IPS-NIHi11 (cell line): Measurements from ENCODE around the gene IGHMBP2.

Experiments used
- DNase-seq: peaks from one replicate; pipeline ENCODE4 v3.0.0; 2012; ENCODE audit warnings: mixed read lengths, low spot score

The IGHMBP2 gene

DNA sequence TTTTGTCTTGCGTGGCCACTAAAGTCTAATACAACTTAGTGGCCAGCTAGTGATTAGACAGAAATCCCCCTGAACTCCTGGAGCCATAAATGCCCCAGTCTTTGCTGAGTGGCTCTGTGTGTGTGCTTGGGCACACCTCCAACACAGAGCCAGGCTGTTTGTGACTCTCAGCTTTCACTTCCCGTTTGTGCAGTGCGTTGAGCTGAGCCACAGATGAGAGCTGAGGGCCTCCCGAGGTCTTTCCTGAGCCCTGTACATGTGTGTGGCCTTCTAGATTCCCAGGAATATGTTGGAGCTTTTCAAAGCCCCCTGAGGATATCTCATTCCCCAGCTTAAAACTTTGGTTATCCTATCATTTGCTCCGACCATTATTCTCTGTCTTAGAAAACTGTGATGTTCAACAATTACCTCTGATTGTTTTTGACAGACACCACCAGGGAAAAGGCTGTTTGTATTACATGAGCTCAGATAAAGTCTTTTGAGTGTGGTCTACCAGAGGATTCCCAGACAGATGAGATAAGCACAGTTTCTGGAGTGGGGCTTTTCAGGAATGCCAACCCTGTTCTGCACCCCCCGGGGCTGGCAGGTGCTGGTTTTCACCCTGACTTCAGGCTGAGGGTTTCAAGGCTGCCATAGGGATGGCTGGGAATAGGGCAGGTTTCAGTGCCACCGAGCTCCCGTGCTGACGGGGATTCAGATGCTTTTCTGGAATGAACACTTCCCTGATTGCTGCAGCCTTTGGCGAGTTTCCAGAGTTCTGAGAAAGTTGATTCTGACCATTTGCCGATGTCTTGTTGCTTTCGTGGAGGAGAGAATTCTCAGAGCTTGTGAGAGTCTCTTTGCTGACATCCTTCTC lies 23.8 kb downstream of the IGHMBP2 start:
- DNase-seq = no peak

DNA sequence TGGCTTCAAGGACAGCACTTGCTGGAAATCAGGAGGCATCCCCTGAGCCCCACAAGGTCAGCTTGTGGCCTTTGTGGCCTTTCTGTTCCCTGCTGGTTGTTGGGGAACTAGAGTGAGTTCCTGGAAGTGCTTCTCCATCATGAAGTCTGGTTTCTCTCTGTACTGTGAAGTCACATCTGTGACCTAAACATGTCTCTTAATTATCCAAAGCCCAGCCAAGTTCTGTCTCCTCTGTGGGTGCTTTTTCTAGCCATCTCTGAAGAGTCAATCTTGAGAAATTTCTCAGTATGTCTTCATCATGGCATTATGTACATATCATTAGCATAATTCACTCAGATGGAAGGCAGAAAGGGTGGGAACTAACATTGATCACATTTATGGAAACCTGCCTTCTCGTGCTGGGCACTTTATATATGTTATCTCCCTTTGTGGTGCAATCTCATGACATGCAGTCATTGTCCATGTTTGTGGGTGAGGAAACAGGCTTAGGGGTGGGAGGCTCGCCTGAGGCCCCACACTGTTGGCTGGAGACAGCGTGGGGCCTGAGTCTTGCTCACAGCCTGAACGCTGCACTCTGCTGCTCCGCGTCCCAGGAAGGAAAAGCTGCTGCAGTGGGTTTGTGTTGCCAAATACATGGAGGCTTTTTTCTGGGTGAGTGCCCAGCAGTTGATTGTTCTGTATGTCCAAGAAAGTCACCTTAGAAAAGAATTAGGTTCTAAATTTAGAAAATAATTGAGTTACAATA lies 24.6 kb downstream of the IGHMBP2 start:
- DNase-seq = no peak

DNA sequence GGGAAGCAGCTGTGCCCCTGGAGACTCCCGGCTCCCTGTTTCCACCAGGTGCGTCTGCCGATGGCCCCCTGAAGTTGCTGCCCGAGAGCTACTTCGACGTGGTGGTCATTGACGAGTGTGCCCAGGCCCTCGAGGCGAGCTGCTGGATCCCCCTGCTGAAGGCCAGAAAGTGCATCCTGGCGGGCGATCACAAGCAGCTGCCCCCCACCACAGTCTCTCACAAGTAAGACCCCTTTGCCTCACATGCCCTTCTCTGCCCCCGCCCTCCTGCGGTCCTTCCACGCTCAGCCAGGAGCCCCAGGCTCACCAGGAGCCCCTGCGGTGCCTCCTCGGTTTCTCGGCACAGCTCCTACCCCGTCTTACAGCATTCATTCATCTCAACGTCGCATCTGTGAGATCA lies 25.4 kb downstream of the IGHMBP2 start:
- no peak for DNase-seq

DNA sequence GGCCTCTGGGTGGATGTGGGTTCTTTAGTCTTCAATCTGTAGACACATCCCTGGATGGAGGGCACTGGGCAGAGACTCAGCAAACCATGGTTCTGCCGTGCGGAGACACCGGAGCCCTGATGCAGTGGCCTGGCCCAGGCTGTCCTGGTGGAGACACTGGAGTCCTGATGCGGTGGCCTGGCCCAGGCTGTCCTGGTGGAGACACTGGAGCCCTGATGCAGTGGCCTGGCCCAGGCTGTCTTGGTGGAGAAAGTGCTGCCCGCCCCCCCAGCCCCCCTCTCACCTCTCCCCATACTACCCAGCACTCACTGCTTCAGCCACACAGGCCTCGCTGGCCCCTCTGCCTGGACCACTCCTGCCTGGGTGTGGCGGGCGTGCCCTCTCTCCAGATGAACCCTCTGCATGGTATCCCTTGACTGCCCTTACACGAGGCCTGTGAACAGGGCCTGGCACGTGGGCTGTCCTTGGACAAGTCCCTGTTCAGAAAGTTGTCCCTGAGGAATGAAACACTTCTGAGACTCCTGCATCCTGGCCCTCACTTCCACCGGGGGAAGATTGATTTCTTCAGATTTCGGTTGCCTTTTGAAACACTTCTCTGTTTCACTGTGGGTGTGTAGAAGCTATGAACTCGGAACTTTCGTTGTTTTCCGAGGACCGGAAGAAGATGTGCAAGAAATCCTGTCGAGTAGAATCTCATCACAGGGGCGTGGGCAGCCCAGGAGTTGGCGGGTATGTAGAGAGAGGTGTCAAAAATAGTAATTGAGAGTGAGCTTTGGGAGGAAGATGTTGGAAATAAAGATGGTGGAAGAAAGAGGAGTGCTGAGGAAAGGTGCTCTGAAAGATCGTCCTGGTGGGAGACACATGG lies 26.2 kb downstream of the IGHMBP2 start:
- DNase-seq = no peak

DNA sequence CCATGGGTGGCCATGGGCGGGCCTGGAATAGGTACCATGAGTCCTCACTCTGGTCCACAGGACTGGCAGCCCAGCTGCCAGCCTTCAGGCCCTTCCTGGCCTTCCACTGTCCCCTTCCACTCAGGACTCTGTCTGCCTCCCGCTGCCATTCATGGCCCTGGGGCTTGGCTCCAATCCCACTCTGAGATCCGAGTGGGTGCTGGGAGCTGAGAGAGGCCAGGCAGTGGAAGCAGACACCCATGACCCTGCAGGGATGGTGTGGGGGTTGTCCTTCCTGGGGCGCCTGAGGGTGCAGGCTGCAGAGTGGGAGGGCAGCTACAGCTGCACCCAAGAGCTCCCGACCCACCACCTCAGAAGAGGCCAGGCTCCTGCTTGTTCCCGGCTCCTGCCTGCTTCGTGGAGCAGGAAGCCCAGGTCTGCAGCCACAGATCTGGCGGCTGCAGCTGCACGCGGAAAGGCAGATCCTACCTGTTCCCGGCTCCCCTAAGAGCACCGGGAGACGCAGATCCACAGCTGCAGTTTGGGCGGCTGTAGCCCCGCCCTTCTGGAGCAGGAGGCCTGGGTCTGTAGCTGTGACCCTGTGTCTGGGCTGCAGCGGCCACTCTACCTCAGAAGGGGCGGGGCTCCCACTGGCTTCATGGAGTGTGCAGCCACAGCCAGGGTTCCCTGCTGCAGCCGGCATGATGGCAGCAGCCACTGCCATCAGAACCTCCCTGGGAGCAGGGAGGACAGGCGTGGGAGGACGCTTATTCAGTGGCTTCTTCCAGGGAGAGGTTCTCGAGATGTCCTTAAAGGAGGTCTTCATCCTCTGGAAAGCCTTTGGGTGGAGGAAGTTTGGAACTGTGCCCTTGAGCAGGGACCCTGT lies 27.5 kb downstream of the IGHMBP2 start:
- no peak for DNase-seq

DNA sequence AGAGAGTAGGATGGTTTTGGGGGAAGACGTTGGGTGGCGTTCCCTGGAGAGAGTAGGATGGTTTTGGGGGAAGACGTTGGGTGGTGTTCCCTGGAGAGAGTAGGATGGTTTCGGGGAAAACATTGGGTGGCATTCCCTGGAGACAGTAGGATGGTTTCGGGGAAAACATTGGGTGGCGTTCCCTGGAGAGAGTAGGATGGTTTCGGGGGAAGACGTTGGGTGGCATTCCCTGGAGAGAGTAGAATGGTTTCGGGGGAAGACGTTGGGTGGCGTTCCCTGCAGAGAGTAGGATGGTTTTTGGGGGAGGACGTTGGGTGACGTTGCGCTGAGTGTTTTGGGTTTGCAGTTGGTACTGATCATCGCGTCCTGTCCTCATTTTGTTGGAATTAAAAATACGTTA lies 28.2 kb downstream of the IGHMBP2 start:
- no peak for DNase-seq

DNA sequence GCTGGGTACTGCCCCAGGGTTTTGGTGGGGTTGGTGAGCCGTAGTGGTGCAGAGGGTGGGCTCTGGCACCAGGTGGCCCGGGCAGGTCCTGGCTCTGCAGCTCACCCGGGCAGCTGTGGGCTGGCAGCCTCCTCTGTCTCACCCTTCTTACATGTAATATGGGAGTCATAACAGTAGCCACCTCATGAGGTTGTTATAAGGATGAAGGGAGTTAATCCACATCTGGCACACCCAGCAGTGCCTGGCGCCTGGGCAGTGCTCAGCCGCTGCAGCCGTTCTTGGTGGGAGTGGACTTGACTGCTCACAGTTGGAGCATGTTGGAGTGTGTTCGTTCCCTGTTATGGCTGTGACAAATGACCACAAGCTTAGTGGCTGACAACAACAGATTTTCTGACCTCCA lies 28.7 kb downstream of the IGHMBP2 start:
- no peak for DNase-seq

DNA sequence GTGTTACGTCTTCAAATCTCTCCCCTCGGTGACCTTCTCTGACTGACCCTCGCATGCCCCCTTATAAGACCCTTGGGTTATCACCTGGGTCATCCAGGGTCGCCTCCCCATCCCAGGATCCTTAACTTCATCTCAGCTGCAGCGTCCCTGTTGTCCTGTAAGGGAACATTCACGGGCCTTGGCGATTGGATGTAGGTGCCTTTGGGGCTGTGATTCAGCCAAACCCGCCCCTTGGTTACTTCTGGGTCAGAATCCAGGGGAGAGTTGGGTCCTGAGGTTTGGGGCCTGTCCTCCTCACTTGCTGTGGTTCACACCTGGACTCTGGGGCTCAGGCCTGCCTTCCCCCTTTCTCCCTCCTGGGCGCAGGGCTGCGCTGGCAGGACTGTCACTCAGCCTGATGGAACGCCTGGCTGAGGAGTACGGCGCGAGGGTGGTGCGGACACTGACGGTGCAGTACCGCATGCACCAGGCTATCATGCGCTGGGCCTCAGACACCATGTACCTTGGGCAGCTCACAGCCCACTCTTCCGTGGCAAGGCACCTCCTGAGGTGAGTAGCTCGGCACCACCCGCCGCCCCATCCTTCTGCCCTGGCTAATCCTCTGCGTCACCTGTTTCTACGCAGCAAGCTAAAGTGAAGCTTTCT lies 29.4 kb downstream of the IGHMBP2 start:
- DNase-seq = no peak

DNA sequence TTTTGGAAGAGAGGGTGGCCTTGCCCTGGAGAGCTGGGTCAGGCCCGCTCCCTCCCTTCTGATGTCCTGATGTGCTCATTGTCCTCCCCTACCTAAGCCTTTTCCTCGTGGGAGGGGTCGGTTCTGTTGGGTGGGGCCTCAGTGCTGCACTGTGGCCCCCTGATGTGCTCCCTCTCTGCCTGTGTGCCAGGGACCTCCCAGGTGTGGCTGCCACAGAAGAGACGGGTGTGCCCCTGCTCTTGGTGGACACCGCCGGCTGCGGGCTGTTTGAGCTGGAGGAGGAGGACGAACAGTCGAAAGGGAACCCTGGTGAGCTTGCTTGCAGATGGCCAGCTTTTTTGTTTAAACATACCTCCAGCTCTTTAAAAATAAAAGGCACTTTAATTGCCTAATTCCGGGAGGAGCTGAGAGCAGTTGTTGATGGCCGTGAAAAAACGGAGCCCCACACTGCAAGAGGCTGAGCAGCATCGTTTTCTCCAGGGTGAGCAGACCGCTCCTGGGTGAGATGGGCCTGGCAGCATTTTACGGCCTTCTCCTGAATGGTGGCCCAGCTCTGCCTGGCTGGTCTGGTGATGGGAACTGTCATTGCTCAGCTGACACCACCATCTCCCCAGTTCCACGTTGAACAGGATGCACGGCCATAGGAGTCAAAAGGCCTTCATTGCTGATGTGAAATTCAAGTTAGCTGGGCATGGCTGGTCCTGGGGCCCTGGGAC lies 30.1 kb downstream of the IGHMBP2 start:
- DNase-seq = no peak

DNA sequence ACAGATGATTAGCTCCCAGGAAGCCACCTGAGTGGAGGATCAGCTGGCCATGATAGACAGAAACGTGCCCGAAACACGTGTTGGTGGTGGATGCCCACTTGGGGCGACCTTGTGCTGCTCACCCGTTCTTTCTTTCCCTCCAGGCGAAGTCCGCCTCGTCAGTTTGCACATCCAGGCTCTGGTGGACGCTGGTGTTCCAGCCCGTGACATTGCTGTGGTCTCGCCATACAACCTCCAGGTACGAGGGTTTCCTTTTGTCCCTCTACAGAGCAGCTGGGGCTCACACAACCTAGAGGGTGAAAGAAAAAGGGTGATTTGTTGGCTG lies 30.6 kb downstream of the IGHMBP2 start:
- no peak for DNase-seq

DNA sequence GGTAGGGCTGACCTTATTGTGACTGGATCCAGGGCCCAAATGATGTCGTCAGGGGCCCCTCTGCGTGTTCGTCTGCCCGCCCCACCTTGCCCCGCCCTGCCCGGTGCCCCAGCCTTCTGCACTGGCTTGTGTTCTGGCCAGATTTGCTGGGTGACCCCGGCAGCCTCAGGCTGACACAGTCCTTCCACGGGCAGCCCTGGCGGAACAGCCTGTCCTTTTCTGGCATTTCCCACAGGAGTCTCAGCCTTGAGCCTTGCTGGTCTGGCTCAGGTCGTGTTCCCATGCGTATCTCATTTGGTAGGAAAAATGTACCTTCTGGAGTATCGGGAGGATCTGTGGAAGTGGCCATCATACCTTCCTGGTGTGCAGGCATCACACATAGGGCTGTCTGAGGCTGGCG lies 31.0 kb downstream of the IGHMBP2 start:
- DNase-seq = no peak

DNA sequence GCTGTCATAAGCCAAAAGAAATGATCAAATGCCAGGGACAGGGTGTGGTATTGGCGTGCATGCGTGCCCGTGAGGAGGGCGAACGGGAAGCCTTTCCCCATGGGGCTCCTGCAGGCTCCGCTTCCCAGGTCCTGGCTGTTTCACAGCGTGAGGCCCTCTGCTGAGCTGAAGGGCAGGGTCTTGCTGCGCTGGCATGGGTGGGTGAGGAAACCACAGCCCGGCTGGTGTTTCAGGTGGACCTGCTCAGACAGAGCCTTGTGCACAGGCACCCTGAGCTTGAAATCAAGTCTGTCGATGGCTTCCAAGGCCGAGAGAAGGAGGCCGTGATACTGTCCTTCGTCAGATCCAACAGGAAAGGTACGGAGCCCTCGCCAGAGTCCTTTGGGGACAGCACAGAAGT lies 31.4 kb downstream of the IGHMBP2 start:
- no peak for DNase-seq

DNA sequence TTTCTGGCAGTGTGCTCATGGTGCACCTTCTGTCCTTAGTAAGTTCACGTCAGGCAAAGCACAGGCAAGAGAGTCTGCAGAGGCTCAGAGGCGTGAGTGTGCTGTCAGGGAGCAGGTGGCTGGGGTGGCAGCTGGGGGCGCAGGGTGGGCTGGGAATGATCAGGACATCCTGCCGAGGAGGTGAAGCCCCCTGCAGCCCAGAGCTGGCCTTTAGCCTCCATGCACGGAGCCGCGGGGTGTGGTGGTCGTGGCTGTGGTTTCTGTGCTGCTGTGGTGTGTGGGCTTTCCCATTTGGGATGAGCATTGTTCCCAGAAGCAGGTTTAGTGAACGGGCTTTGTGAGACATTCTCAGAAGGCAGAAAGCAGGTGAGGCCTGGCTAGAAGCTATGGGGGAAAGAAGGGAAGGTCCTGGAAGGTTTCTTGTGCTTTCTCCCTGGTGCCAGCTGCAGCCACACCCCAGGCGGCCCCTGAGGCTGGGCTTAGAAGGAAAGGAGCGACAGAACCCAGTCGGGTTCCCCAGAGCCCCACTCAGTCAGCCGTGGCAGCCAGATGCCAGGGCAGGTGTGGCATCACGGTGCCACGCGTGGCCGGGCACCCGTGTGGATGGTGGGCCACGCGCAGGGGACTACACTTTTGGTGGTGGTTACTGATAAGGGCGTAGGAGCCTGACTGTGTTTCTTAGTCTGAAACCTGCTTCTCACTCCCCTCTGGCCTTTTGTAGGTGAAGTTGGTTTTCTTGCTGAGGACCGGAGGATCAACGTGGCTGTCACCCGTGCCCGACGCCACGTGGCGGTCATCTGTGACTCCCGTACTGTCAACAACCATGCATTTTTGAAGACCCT lies 32.0 kb downstream of the IGHMBP2 start:
- DNase-seq = no peak

DNA sequence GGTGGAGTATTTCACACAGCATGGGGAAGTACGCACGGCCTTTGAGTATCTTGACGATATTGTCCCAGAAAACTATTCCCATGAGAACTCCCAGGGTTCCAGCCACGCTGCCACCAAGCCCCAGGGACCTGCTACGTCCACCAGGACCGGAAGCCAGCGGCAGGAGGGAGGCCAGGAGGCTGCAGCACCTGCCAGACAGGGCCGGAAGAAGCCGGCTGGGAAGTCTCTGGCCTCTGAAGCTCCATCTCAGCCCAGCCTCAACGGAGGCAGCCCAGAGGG lies 32.6 kb downstream of the IGHMBP2 start:
- no peak for DNase-seq

DNA sequence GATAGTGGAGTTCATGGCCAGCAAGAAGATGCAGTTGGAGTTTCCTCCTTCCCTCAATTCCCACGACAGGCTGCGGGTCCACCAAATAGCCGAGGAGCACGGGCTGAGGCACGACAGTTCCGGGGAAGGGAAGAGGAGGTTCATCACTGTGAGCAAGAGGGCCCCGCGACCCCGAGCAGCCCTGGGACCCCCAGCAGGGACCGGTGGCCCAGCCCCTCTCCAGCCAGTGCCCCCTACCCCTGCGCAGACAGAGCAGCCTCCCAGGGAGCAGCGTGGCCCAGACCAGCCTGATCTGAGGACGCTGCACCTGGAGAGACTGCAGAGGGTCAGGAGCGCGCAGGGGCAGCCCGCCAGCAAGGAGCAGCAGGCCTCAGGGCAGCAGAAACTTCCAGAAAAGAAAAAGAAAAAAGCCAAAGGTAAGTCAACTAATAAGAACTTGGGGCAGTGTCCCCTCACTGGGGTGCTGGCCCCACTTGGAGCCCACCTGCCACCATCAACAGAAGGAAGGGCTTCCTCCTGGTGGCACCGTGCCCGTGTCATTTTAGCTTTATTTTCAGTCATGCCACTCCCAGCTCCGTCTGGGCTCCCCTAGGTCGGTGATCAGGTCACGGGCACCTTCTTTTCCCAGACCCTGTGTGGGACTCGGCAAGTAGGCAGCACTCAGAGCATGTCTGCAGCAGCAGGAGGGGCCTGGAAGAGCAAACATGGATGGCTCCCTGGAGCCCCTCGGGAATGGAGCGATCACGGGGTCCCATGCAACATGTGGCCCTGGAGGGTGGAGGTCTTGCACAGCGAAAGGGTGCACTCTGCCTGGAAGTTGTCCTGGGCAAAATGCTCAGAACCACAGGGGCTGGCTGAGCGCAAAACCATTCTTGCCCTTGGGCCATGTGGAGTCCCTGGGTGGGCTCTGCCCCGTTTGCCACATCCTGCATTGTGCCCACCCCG lies 33.3 kb downstream of the IGHMBP2 start:
- no peak for DNase-seq

DNA sequence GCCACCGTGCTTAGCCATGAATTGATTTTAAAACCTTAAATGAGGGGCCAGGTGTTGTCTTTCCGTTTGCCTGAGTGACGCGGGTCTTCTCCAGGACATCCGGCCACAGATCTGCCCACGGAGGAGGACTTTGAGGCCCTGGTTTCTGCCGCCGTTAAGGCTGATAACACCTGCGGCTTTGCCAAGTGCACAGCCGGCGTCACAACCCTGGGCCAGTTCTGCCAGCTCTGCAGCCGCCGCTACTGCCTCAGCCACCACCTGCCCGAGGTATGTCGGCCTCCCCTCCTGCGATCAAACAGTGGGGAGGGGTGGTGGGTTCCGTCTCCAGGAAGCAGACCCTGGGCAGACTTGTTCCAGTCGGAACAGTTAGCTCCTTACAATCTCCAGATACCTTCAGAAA lies 34.4 kb downstream of the IGHMBP2 start:
- DNase-seq = no peak

DNA sequence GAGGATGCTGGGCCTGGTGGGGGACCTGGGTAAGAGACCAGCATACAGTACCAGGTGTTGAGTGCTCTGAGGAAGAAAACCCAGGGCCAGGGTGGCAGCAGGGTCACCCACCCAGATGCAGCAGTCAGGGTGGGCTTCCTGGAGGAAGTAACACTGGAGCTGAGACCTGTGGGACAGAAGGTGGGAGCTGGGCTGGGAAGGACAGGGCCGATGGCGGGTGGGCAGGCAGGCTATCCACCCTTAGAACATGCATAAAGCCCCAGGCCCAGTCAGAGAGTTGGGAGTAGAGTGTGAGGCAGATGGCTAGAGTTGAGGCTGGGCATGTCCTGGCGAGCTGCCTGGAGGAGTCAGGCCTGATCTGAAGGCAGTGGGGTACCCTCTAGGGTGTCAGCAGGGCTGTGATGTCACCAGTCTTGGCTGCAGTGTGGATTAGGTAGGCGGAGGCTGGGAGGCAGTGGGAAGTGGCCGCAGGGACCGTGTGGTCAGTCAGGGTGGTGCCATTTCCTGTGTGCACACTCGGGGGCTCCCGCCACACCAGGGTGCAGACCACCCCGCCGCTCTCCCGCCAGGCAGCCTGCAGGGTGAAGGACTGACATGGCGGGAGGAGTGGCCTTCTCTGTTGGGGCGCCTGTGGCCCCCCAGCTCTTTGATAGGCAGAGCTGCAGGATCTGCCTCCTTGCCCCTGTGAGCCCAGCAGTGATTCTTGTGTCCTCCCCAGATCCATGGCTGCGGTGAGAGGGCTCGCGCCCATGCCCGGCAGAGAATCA lies 35.3 kb downstream of the IGHMBP2 start:
- DNase-seq = no peak
